WTC11 (cell line): ENCODE results near the gene STOX2. TPM values are rescaled to one million over a fixed set of nuclear protein-coding genes. Genes with fewer than 3 reads are reported as not detected.

ENCODE experiments used
- ATAC-seq: fragments of 200-7000 bp; cut with Tn5 transposase; 2 replicates; pipeline ENCODE4 v1.10.0; 2021; ENCODE audit warnings: mild to moderate bottlenecking, moderate library complexity
- CTCF ChIA-PET: fragments of 300-600 bp; sonication (Branson Sonifier 250); formaldehyde crosslinking; loops from one replicate; lab custom pipeline; 2021; ENCODE audit warnings: antibody characterized with exemption; lab: Charles Lee
- POLR2A ChIA-PET: fragments of 350-600 bp; sonication (Branson Sonifier 250); formaldehyde crosslinking; loops from one replicate; lab custom pipeline; 2021; ENCODE audit warnings: antibody characterized with exemption; lab: Charles Lee
- DNase-seq: peaks from one replicate; pipeline ENCODE4 v3.0.0; 2021; ENCODE audit warnings: low spot score
- H3K27ac Mint-ChIP-seq: 2 replicates; pipeline ENCODE4 v1.8.0; 2021; ENCODE audit warnings: mixed read lengths
- H3K27me3 Mint-ChIP-seq: 2 replicates; pipeline ENCODE4 v1.8.0; 2021; ENCODE audit warnings: low read depth, mild to moderate bottlenecking, moderate library complexity, mixed read lengths
- H3K36me3 Mint-ChIP-seq: 2 replicates; pipeline ENCODE4 v1.8.0; 2021; ENCODE audit warnings: mixed read lengths
- H3K4me1 Mint-ChIP-seq: 2 replicates; pipeline ENCODE4 v1.8.0; 2022; ENCODE audit warnings: mixed read lengths
- H3K4me3 Mint-ChIP-seq: 2 replicates; pipeline ENCODE4 v1.8.0; 2021; ENCODE audit warnings: mild to moderate bottlenecking, moderate library complexity, mixed read lengths
- H3K9me3 Mint-ChIP-seq: 2 replicates; pipeline ENCODE4 v1.8.0; 2021; ENCODE audit warnings: mixed read lengths
- CREB1 ChIP-seq: sonication (generic); formaldehyde crosslinking; IDR thresholded peaks from 2 replicates; pipeline ENCODE4 v1.8.0; 2023; ENCODE audit warnings: mild to moderate bottlenecking, missing genetic modification reagents
- EMX1 ChIP-seq: fragments of 250-450 bp; sonication (Bioruptor Pico); IDR thresholded peaks from 2 replicates; pipeline ENCODE4 v1.8.0; 2021; ENCODE audit warnings: mild to moderate bottlenecking
- ERG ChIP-seq: fragments of 250-450 bp; sonication (Bioruptor Pico); IDR thresholded peaks from 2 replicates; pipeline ENCODE4 v1.8.0; 2021; ENCODE audit warnings: mild to moderate bottlenecking
- ETV6 ChIP-seq: sonication (generic); formaldehyde crosslinking; IDR thresholded peaks from 2 replicates; pipeline ENCODE4 v1.8.1; 2022; ENCODE audit warnings: mild to moderate bottlenecking, missing genetic modification reagents
- FOXP4 ChIP-seq: sonication (generic); formaldehyde crosslinking; IDR thresholded peaks from 2 replicates; pipeline ENCODE4 v1.8.0; 2022; ENCODE audit warnings: mild to moderate bottlenecking, missing genetic modification reagents
- KAT7 ChIP-seq: sonication (generic); formaldehyde crosslinking; IDR thresholded peaks from 2 replicates; pipeline ENCODE4 v1.8.1; 2023; ENCODE audit warnings: missing genetic modification reagents, mild to moderate bottlenecking, borderline replicate concordance
- MXD4 ChIP-seq: fragments of 250-450 bp; sonication (Bioruptor Pico); IDR thresholded peaks from 2 replicates; pipeline ENCODE4 v1.8.0; 2021; ENCODE audit warnings: mild to moderate bottlenecking, moderate library complexity, borderline replicate concordance
- NFE2L1 ChIP-seq: sonication (generic); formaldehyde crosslinking; IDR thresholded peaks from 2 replicates; pipeline ENCODE4 v1.8.1; 2023; ENCODE audit warnings: missing genetic modification reagents
- NR3C1 ChIP-seq: sonication (generic); formaldehyde crosslinking; conservative IDR thresholded peaks from 2 replicates; pipeline ENCODE4 v1.8.1; 2023; ENCODE audit warnings: low read depth, mild to moderate bottlenecking, missing genetic modification reagents
- PRRX2 ChIP-seq: fragments of 250-450 bp; sonication (Bioruptor Pico); IDR thresholded peaks from 2 replicates; pipeline ENCODE4 v1.8.0; 2021; ENCODE audit warnings: mild to moderate bottlenecking
- TCF7 ChIP-seq: sonication (generic); formaldehyde crosslinking; IDR thresholded peaks from 2 replicates; pipeline ENCODE4 v1.8.0; 2022; ENCODE audit warnings: mild to moderate bottlenecking, low read depth, missing genetic modification reagents, moderate library complexity
- ZNF263 ChIP-seq: sonication (generic); formaldehyde crosslinking; IDR thresholded peaks from 2 replicates; pipeline ENCODE4 v1.8.1; 2022; ENCODE audit warnings: low read depth, mild to moderate bottlenecking, moderate library complexity, missing genetic modification reagents
- ZNF317 ChIP-seq: sonication (generic); formaldehyde crosslinking; IDR thresholded peaks from 2 replicates; pipeline ENCODE4 v1.8.1; 2023; ENCODE audit warnings: low read depth, mild to moderate bottlenecking, moderate library complexity, missing genetic modification reagents, borderline replicate concordance
- ZSCAN18 ChIP-seq: fragments of 250-450 bp; sonication (Bioruptor Pico); IDR thresholded peaks from 2 replicates; pipeline ENCODE4 v2.1.2; 2022; ENCODE audit warnings: mild to moderate bottlenecking, moderate library complexity
- total RNA-seq: library from RNA; stranded (reverse); gene quantifications from 3 replicates; pipeline ENCODE4 v1.2.3, GENCODE V29; 2021
- TF ChIP-seq, protein P1 (sequence below): sonication (generic); formaldehyde crosslinking; conservative IDR thresholded peaks from 2 replicates; pipeline ENCODE4 v1.8.1; 2023; ENCODE audit warnings: mild to moderate bottlenecking, low read depth, missing genetic modification reagents, moderate library complexity
- TF ChIP-seq, protein P2 (sequence below): sonication (generic); formaldehyde crosslinking; IDR thresholded peaks from 2 replicates; pipeline ENCODE4 v1.8.0; 2023; ENCODE audit warnings: missing genetic modification reagents, mild to moderate bottlenecking, borderline replicate concordance
- TF ChIP-seq, protein P3 (sequence below): sonication (generic); formaldehyde crosslinking; IDR thresholded peaks from 2 replicates; pipeline ENCODE4 v1.8.1; 2023; ENCODE audit warnings: mild to moderate bottlenecking, moderate library complexity, missing genetic modification reagents
- TF ChIP-seq, protein P4 (sequence below): sonication (generic); formaldehyde crosslinking; IDR thresholded peaks from 2 replicates; pipeline ENCODE4 v1.8.1; 2022; ENCODE audit warnings: low read depth, missing genetic modification reagents, borderline replicate concordance

STOX2 gene
- total RNA-seq, 1 experiment from 2014 or later = 31.6 TPM

DNA sequence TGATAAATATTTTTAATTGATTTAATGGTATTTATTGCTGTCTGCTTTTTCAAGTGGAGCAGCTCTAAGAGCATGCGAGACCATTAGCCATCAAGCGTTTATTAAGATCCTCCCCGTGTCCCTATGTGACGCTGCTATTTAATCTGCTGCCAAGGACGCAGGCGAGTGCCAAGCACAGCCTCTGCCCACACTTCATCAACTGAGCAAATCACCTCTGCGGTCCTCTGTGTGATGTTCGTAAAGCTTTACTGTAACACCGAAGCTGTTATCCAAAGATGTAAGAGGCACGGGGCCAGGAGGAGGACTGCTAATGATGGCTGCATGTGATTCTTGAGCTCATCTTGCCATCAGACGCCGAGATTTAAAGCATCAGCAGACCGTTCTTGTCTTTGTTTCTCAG, 79.5 kb downstream of the STOX2 start (continued):
- TF ChIP-seq ZSCAN18 (CRISPR knock-in tag) = no peak
- TF ChIP-seq KAT7 = no peak
- no peak for TF ChIP-seq EMX1 (CRISPR knock-in tag)
- TF ChIP-seq, protein P1, sequence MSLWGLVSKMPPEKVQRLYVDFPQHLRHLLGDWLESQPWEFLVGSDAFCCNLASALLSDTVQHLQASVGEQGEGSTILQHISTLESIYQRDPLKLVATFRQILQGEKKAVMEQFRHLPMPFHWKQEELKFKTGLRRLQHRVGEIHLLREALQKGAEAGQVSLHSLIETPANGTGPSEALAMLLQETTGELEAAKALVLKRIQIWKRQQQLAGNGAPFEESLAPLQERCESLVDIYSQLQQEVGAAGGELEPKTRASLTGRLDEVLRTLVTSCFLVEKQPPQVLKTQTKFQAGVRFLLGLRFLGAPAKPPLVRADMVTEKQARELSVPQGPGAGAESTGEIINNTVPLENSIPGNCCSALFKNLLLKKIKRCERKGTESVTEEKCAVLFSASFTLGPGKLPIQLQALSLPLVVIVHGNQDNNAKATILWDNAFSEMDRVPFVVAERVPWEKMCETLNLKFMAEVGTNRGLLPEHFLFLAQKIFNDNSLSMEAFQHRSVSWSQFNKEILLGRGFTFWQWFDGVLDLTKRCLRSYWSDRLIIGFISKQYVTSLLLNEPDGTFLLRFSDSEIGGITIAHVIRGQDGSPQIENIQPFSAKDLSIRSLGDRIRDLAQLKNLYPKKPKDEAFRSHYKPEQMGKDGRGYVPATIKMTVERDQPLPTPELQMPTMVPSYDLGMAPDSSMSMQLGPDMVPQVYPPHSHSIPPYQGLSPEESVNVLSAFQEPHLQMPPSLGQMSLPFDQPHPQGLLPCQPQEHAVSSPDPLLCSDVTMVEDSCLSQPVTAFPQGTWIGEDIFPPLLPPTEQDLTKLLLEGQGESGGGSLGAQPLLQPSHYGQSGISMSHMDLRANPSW (CRISPR knock-in tag) = no peak
- TF ChIP-seq, protein P2, sequence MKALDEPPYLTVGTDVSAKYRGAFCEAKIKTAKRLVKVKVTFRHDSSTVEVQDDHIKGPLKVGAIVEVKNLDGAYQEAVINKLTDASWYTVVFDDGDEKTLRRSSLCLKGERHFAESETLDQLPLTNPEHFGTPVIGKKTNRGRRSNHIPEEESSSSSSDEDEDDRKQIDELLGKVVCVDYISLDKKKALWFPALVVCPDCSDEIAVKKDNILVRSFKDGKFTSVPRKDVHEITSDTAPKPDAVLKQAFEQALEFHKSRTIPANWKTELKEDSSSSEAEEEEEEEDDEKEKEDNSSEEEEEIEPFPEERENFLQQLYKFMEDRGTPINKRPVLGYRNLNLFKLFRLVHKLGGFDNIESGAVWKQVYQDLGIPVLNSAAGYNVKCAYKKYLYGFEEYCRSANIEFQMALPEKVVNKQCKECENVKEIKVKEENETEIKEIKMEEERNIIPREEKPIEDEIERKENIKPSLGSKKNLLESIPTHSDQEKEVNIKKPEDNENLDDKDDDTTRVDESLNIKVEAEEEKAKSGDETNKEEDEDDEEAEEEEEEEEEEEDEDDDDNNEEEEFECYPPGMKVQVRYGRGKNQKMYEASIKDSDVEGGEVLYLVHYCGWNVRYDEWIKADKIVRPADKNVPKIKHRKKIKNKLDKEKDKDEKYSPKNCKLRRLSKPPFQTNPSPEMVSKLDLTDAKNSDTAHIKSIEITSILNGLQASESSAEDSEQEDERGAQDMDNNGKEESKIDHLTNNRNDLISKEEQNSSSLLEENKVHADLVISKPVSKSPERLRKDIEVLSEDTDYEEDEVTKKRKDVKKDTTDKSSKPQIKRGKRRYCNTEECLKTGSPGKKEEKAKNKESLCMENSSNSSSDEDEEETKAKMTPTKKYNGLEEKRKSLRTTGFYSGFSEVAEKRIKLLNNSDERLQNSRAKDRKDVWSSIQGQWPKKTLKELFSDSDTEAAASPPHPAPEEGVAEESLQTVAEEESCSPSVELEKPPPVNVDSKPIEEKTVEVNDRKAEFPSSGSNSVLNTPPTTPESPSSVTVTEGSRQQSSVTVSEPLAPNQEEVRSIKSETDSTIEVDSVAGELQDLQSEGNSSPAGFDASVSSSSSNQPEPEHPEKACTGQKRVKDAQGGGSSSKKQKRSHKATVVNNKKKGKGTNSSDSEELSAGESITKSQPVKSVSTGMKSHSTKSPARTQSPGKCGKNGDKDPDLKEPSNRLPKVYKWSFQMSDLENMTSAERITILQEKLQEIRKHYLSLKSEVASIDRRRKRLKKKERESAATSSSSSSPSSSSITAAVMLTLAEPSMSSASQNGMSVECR (CRISPR knock-in tag) = no peak
- TF ChIP-seq, protein P3, sequence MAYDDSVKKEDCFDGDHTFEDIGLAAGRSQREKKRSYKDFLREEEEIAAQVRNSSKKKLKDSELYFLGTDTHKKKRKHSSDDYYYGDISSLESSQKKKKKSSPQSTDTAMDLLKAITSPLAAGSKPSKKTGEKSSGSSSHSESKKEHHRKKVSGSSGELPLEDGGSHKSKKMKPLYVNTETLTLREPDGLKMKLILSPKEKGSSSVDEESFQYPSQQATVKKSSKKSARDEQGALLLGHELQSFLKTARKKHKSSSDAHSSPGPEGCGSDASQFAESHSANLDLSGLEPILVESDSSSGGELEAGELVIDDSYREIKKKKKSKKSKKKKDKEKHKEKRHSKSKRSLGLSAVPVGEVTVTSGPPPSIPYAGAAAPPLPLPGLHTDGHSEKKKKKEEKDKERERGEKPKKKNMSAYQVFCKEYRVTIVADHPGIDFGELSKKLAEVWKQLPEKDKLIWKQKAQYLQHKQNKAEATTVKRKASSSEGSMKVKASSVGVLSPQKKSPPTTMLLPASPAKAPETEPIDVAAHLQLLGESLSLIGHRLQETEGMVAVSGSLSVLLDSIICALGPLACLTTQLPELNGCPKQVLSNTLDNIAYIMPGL (CRISPR knock-in tag) = no peak

DNA sequence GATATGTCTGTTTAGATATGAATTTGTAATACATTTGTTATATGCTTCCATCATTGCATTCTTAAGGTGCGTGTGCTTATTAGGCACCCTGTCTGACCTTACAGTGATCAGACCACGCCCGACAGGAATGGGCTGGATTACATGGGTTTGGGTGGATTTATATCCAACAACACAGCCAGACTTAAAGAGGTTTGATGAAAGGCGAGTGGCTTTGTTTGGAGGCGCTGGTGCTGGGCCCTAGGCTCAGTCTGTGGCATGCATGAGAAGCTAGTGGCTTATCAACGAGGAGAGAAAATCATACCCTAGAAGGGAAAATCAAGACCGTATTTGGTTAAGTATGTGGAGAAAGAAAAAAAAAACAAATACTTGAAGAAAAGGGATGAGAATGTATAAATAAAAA, 80.7 kb downstream of the STOX2 start:
- peaks cover 12% of the 10 kb centered on the region for H3K4me1 Mint-ChIP-seq
- no peaks in the 10 kb centered on the region for H3K27me3 Mint-ChIP-seq
- DNase-seq (no peak), ATAC-seq (no peak)
- no peak overlapping the region for H3K27ac Mint-ChIP-seq
- ChIA-PET POLR2A (no interaction called here), CTCF (interaction anchor here (0.6 kb wide), 1 partner anchor 383 kb away, joined by 4 read pairs; no protein-coding TSS in a partner anchor)
- no peaks in the 10 kb centered on the region for H3K36me3 Mint-ChIP-seq
- no peaks in the 10 kb centered on the region for H3K9me3 Mint-ChIP-seq
- no peak overlapping the region for H3K4me3 Mint-ChIP-seq
- TF ChIP-seq ETV6 = no peak
- TF ChIP-seq NFE2L1 (CRISPR knock-in tag) = no peak

- DNase-seq = no peak
- ATAC-seq = no peak
- H3K4me3 Mint-ChIP-seq = no peak overlapping the region
- TF ChIP-seq ZNF263 (CRISPR knock-in tag) (no peak), TCF7 (CRISPR knock-in tag) (no peak), PRRX2 (CRISPR knock-in tag) (no peak), CREB1 (no peak), FOXP4 (CRISPR knock-in tag) (no peak), ERG (CRISPR knock-in tag) (no peak), NR3C1 (CRISPR knock-in tag) (no peak), ZNF317 (CRISPR knock-in tag) (no peak), MXD4 (no peak)
- TF ChIP-seq, protein P4, sequence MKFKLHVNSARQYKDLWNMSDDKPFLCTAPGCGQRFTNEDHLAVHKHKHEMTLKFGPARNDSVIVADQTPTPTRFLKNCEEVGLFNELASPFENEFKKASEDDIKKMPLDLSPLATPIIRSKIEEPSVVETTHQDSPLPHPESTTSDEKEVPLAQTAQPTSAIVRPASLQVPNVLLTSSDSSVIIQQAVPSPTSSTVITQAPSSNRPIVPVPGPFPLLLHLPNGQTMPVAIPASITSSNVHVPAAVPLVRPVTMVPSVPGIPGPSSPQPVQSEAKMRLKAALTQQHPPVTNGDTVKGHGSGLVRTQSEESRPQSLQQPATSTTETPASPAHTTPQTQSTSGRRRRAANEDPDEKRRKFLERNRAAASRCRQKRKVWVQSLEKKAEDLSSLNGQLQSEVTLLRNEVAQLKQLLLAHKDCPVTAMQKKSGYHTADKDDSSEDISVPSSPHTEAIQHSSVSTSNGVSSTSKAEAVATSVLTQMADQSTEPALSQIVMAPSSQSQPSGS (CRISPR knock-in tag) = no peak
These were observed 81.3 kb downstream of the STOX2 start for GRCh38 chr4:183986291-183986970.

More at GRCh38 chr4:183986291-183986970, 81.3 kb downstream of the STOX2 start:
- ChIA-PET CTCF (no interaction called here), POLR2A (no interaction called here)
- Mint-ChIP-seq H3K27me3 (no peaks in the 10 kb centered on the region), H3K4me1 (peaks cover 8% of the 10 kb centered on the region), H3K9me3 (no peaks in the 10 kb centered on the region), H3K36me3 (no peaks in the 10 kb centered on the region), H3K27ac (no peak overlapping the region)
